ENCODE measurements around the gene FCRL2. TPM values are rescaled to one million over a fixed set of nuclear protein-coding genes. Genes with fewer than 3 reads are reported as not detected.

FCRL2 gene
- polyA plus RNA-seq, 1 donor from 2014 or later, result 52.3 TPM

DNA sequence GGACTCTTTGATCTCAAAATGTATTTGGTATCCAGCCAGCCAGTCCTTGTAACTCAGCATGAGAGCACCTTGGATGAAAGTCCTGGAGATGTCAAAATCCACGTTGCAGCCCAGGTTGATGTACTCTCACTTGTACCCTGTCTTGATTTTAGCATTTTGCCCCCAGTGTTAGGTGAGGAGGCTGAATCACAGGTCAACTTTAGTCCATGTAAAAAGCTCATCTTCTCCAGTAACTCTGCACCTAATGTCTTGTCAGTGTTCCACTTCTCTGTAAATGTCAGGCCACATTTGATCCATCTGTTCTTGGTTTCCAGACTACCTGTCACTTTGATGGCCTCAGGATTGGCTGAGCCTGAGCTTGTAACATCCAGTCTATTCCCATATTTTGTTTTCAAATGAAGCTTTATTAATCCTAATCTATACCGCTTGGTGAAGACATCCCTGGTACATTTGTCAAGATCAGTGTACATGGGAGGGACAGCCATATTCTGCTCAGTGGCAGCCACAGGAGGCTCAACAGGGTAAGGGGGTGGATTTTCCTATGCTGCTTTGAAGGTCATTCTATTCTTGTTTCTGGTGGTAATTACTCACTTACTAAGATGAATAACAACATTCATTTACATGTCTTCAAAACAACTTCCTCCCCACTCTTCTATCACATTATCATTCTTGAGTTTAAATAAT, 52.3 kb downstream of the FCRL2 start:
- H3K4me1 Mint-ChIP-seq, result peaks cover 54 to 63% (median 60%) of the 10 kb centered on the region in 3 donors
- H3K4me3 Mint-ChIP-seq, result peak overlapping the region; percentile 42 to 76 (median 62)
- H3K27me3 Mint-ChIP-seq, result no peaks in the 10 kb centered on the region
- H3K9me3 Mint-ChIP-seq, result peaks cover 4 to 11% (median 6%) of the 10 kb centered on the region in 3 donors
- H3K36me3 Mint-ChIP-seq, result peaks cover 4% of the 10 kb centered on the region
- peak overlapping the region; percentile 89 to 98 (median 95) for H3K27ac Mint-ChIP-seq

DNA sequence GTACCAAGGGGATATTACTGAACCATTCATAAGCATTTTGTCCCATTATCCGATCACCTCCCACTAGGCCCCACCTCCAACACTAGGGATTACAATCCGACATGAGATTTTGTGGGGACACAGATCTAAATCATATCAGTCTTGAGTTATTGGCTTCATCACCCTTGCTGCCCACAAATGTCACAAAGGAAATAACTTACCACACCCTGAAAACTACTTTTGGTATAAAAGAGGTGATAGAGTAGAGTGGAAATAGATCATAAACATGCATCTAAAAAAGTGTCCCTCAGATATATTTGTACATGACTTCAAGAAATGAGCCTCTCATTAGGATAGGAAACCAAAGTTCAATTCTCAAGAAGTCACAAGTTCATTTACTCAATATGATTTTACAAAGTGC, 53.8 kb downstream of the FCRL2 start:
- peak overlapping the region in 3 of 4 donors; percentile 15 to 91 (median 77) for H3K4me3 Mint-ChIP-seq
- H3K4me1 Mint-ChIP-seq, result peaks cover 49 to 60% (median 54%) of the 10 kb centered on the region in 3 donors
- H3K36me3 Mint-ChIP-seq, result peaks cover 4% of the 10 kb centered on the region
- H3K27me3 Mint-ChIP-seq, result no peaks in the 10 kb centered on the region
- peaks cover 4 to 11% (median 6%) of the 10 kb centered on the region in 3 donors for H3K9me3 Mint-ChIP-seq
- H3K27ac Mint-ChIP-seq, result peak overlapping the region in 2 of 3 donors; percentile 27 to 65

DNA sequence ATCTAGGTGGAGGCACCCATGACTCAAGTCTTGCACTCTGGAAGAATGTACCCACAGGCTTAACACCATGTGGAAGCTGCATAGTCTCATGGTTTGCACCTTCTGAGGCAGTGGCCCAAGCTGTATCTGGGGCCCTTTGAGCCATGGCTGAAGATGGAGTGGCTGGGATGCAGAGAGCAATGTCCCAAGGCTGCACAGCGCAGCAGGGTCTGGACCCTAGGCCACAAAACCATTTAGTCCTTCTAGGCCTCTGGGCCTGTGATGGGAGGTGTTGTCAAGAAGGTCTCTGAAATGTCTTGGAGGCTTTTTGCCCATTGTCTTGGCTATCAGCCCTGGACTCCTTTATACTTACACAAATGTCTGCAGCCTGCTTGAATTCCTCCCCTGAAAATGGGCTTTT, 54.9 kb downstream of the FCRL2 start:
- Mint-ChIP-seq H3K4me3 (peak overlapping the region in 1 of 4 donors; percentile 12), H3K4me1 (peaks cover 39 to 48% (median 42%) of the 10 kb centered on the region in 3 donors), H3K27ac (no peak overlapping the region), H3K9me3 (peaks cover 4 to 11% (median 6%) of the 10 kb centered on the region in 3 donors), H3K36me3 (peaks cover 4% of the 10 kb centered on the region), H3K27me3 (no peaks in the 10 kb centered on the region)

DNA sequence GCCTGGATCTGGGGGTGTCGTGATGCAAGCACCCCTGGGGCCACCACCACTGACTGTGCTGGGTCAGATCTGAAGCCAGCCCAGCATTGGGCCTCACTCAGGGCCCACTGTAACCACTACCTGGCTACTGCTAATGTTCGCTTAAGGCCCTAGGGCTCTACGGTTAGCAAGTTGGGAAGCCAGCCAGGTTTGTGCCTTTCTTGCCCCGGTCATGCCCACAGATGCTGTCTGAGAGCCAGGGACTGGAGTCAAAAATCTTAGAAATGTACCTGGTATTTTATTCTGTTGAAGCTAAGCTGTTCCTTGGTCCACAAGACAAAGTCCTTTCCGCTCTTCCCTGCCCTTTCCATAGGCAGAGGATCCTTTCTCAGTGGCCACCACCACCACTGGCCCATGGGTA, 61.2 kb downstream of the FCRL2 start:
- peaks cover 5 to 24% (median 12%) of the 10 kb centered on the region in 3 donors for H3K4me1 Mint-ChIP-seq
- peaks cover 0 to under 1% (median under 1%) of the 10 kb centered on the region in 3 donors for H3K9me3 Mint-ChIP-seq
- no peak overlapping the region for H3K27ac Mint-ChIP-seq
- H3K36me3 Mint-ChIP-seq, result no peaks in the 10 kb centered on the region
- H3K4me3 Mint-ChIP-seq, result no peak overlapping the region
- H3K27me3 Mint-ChIP-seq, result no peaks in the 10 kb centered on the region

DNA sequence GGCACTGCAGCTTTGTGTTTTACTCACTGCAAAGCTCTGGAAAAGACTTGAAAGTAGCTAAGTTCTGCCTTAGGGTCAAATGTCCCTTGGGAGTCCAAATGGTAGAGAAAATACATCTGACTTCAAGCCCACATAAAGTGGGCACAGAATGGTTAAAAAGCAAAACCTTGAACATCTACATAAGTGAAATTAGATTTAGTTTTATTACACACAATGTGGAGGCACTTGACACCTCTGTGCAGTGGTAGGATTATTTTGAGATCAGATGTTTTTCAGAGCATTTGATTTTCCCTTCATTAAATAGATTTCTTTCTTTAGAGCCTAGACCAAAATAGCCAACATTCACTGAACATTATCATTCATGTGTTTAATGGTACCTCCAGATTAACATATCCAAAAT, 65.1 kb downstream of the FCRL2 start:
- Mint-ChIP-seq H3K27ac (peak overlapping the region in 1 of 3 donors; percentile 13), H3K4me1 (peaks cover 30 to 53% (median 31%) of the 10 kb centered on the region in 3 donors), H3K27me3 (no peaks in the 10 kb centered on the region), H3K4me3 (no peak overlapping the region), H3K36me3 (no peaks in the 10 kb centered on the region), H3K9me3 (peaks cover 0 to under 1% (median 0%) of the 10 kb centered on the region in 3 donors)

DNA sequence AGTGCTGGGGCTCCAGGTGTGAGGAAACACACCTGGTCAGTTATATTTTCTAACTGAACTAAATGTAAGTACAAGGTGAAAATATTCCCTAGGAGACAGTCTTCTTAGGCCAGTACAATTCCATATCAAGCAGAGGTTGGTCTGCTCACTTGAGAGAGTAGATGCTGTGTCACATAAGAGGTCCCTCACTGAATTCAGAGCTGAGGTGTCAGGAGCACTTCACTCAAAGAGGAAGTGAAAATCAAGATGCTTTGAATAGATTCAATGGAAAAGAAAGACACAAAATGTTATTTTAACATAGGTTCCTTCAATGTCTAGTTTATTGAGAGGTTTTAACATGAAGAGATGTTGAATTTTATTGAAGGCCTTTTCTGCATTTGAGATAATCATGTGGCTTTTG, 72.1 kb downstream of the FCRL2 start:
- Mint-ChIP-seq H3K27me3 (no peaks in the 10 kb centered on the region), H3K4me1 (peaks cover 59 to 67% (median 61%) of the 10 kb centered on the region in 3 donors), H3K9me3 (peaks cover 0 to 4% (median 4%) of the 10 kb centered on the region in 3 donors), H3K4me3 (peak overlapping the region; percentile 1 to 79 (median 5)), H3K27ac (peak overlapping the region; percentile 12 to 24 (median 23)), H3K36me3 (peaks cover 1% of the 10 kb centered on the region)

DNA sequence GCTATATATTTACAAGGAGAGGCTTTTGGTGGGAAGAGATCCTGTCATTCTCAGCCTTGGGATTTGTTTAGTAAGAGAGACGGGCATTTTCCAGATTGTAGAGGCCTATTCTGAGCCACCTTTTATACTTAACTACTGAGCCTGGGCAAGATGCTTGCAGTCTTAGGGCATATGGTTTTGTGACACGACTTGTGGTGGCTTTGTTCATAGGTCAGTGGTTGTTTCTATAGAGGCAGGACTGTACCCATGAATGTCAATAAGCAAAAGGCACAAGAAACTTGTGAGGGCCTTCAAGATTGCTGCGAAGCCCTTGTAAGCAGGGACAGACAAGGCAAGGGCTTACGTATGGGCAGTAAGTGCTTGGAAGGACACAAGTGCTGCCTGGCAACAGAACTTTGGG, 73.0 kb downstream of the FCRL2 start:
- peaks cover 60 to 67% (median 62%) of the 10 kb centered on the region in 3 donors for H3K4me1 Mint-ChIP-seq
- H3K4me3 Mint-ChIP-seq, result peak overlapping the region in 1 of 4 donors; percentile 58
- no peak overlapping the region for H3K27ac Mint-ChIP-seq
- H3K36me3 Mint-ChIP-seq, result peaks cover 1% of the 10 kb centered on the region
- no peaks in the 10 kb centered on the region for H3K27me3 Mint-ChIP-seq
- peaks cover 0 to 4% (median 4%) of the 10 kb centered on the region in 3 donors for H3K9me3 Mint-ChIP-seq

DNA sequence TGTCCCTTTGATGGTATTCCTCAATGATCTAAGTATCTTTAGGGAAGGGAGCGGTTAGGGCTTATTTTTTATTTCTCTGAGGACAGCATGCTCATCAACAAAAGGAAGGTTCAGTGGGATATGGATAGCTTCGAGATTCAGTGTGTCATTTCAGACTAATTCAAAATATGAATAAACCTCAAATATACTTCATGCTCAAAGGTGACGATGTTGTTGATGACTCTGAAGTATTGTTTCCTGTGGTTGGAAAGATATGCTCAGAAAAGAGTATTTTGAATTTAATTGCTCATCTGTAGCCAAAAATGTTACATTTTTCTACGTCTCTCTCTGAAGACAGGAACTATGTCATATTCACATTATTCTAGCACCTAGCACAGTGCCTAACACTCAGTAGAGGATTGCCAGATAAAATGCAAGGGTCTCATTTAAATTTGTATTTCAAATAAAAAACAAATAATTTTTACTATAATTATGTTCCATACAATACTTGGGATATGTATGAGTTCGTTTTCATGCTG, 74.6 kb downstream of the FCRL2 start:
- H3K36me3 Mint-ChIP-seq, result peaks cover 1% of the 10 kb centered on the region
- H3K27ac Mint-ChIP-seq, result peak overlapping the region in 1 of 3 donors; percentile 90
- H3K4me3 Mint-ChIP-seq, result no peak overlapping the region
- H3K4me1 Mint-ChIP-seq, result peaks cover 62 to 72% (median 67%) of the 10 kb centered on the region in 3 donors
- no peaks in the 10 kb centered on the region for H3K27me3 Mint-ChIP-seq
- H3K9me3 Mint-ChIP-seq, result peaks cover 0 to 4% (median 4%) of the 10 kb centered on the region in 3 donors

DNA sequence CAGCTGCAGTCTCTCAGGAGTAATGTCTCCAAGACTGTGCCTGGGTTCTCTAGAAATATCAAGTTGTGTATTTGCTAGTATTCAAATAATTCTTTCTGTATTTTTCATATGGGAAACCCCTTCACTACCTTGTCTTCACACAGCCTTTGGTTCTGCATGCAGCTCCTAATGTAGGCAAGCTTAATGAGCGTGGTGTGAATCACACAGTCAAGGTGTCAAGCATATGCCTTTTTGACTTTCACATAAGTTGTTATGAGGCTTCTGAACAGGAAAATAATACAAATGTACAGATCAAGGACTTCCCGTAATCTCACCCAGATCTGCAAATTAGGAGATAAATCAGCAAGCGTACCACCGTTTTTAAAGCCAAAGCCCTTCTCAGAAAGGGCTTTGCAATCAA, 76.2 kb downstream of the FCRL2 start, which contains the start of gene FCRL3:
TSS of gene FCRL3 (minus strand) at position 38 of the 400 bp plus-strand sequence. CDS start 280 bp downstream, outside the sequence.
- Mint-ChIP-seq H3K36me3 (no peaks in the 10 kb centered on the region), H3K4me3 (peak within 1 kb of the TSS; percentile 86 to 97 (median 91)), H3K27ac (peak within 1 kb of the TSS; percentile 71 to 90 (median 86)), H3K9me3 (peaks cover 0 to 2% (median 0%) of the 10 kb centered on the region in 3 donors), H3K4me1 (peaks cover 71 to 74% (median 73%) of the 10 kb centered on the region in 3 donors), H3K27me3 (no peaks in the 10 kb centered on the region)

DNA sequence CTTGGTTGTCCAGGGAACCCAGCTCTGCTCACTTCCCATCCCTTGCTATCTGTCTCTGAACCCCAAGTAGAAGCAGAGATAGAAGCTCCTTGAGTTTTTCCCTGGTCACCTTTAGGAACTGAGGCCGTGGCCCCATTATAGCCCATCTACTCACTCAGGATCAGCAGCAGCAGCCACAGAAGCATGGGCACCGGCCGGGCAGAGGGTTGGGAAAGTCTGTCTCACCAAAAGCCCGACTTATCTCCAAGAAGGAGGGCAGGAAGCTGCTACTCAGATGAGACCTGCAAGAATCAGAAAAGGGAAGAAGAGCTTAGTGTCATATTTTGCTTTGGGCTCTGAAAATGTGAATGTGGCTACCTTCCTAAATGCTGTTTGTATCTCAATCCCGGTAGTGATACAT, 76.6 kb downstream of the FCRL2 start:
- H3K4me3 Mint-ChIP-seq, result peak overlapping the region; percentile 86 to 97 (median 91)
- H3K27ac Mint-ChIP-seq, result peak overlapping the region; percentile 68 to 90 (median 86)
- no peaks in the 10 kb centered on the region for H3K36me3 Mint-ChIP-seq
- H3K27me3 Mint-ChIP-seq, result no peaks in the 10 kb centered on the region
- peaks cover 0 to 2% (median 0%) of the 10 kb centered on the region in 3 donors for H3K9me3 Mint-ChIP-seq
- H3K4me1 Mint-ChIP-seq, result peaks cover 71 to 75% (median 73%) of the 10 kb centered on the region in 3 donors

DNA sequence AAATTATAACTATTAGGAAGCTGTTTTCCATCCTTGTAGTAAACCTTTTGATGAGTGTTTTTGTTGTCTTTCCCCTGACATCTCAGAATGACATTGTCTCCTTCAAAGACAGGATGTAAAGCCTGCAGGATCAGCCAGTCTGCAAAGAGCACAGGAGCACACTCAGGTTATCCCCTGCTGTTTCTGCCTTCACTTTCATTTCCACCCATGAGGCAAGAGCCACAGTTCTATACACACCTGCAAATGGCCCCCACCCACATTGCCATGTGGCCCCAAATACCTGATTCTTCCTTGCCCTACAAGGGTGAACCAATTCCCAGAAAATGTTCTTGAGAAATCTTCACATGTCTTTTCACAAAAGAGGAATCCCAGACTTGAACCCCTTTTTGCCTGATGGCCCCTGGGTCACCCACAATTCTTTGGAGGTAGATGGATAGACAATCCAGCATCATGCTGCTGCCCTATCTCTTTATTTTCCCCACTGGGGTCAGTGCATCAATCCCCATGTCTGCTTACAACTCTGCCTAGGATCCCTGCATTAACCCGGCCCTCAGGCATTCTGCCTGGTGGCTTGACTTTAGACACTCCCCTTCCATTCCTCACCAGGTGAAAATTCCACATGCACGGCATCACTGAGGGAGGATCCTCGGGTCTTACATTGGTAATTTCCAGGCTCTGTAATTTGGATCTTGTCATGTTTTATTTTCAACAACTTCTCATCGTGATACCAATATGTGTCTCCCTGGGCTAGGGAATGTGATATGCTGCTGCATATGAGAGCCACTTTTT, 79.0 kb downstream of the FCRL2 start:
- H3K4me3 Mint-ChIP-seq, result peak overlapping the region; percentile 26 to 87 (median 84)

DNA sequence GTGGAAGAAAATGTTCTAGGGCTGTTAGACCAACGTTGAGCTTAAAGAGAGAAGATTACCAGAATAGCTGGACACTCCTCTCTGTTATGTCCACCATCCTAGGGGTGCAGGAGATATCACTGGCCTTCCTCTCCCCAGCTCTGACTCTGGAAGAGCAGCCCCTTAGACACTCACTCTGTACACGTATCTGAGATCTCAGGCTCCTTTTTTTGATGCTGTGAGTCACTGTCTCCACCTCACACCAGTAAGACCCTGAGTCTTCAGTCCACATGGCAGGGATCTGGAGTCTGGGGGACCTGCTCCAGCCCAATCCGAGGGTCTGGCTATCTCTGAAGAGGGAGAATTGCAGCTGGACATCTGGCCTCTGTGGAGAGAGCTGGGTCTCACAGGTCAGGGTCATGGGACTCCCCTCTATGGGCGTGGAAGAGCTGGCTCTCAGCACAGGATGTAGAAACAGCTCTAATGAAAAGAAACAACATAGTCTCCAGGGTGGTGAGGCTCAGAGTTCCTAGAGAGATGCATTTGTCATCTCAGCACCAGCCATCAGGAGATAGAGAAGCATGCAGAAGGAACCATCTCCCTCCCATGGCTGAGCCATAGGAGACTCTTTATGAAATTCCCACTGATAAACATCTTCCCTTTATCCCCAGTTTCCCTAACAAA, 79.8 kb downstream of the FCRL2 start:
- H3K9me3 Mint-ChIP-seq, result no peaks in the 10 kb centered on the region
- H3K36me3 Mint-ChIP-seq, result peaks cover 10% of the 10 kb centered on the region
- H3K4me1 Mint-ChIP-seq, result peaks cover 67 to 82% (median 70%) of the 10 kb centered on the region in 3 donors
- peak overlapping the region; percentile 31 to 87 (median 84) for H3K4me3 Mint-ChIP-seq
- H3K27ac Mint-ChIP-seq, result peak overlapping the region; percentile 29 to 76 (median 69)
- H3K27me3 Mint-ChIP-seq, result no peaks in the 10 kb centered on the region

More for the DNA sequence above, 79.0 kb downstream of the FCRL2 start:
- H3K27me3 Mint-ChIP-seq, result no peaks in the 10 kb centered on the region
- H3K36me3 Mint-ChIP-seq, result peaks cover 10% of the 10 kb centered on the region
- H3K9me3 Mint-ChIP-seq, result peaks cover 0 to 2% (median 0%) of the 10 kb centered on the region in 3 donors
- H3K4me1 Mint-ChIP-seq, result peaks cover 73 to 75% (median 75%) of the 10 kb centered on the region in 3 donors
- H3K27ac Mint-ChIP-seq, result peak overlapping the region in 2 of 3 donors; percentile 69 to 90
